ENCODE results near the gene NUDT19.

NUDT19 gene

GRCh38 chr19:32720936-32721250 lies 29.3 kb downstream of the NUDT19 start:
- CTCF ChIA-PET: no interaction called here
- Histone ChIP-seq H3K4me1 (ENCODE audit: control insufficient read depth, insufficient read depth, low read length) (no peaks in the 10 kb centered on the region), H3K27ac (ENCODE audit: extremely low read depth, low read depth, low read length) (no peak overlapping the region), H3K9me3 (ENCODE audit: control insufficient read depth, insufficient read depth, low read depth, low read length) (no peaks in the 10 kb centered on the region; the same call in 1 of the 2 replicates), H3K4me3 (ENCODE audit: low read depth, low read length) (no peak overlapping the region), H3K36me3 (ENCODE audit: control insufficient read depth in 2 of 2, insufficient read depth in 1 of 2, low read length in 2 of 2) (peaks cover 8 to 26% of the 10 kb centered on the region in 2 experiments)
- POLR2A ChIA-PET: no interaction called here
- TF ChIP-seq ZNF843 (tag by site-specific recombination; IDR thresholded peaks at IDR 0.05): no peak
- no peak for TF ChIP-seq ZNF37A (tag by site-specific recombination; IDR thresholded peaks at IDR 0.05)
- no peak for TF ChIP-seq ZNF837 (tag by site-specific recombination; IDR thresholded peaks at IDR 0.05)
- TF ChIP-seq ZNF202 (tag by site-specific recombination; IDR thresholded peaks at IDR 0.05; ENCODE audit: borderline replicate concordance): no peak
- TF ChIP-seq ZNF138 (tag by site-specific recombination; IDR thresholded peaks at IDR 0.05; ENCODE audit: borderline replicate concordance): no peak
- no peak for TF ChIP-seq ZNF311 (tag by site-specific recombination; IDR thresholded peaks at IDR 0.05; ENCODE audit: borderline replicate concordance)
- TF ChIP-seq SALL2 (tag by site-specific recombination; IDR thresholded peaks at IDR 0.05; ENCODE audit: borderline replicate concordance): no peak
- TF ChIP-seq ZFP69B (tag by site-specific recombination; IDR thresholded peaks at IDR 0.05): no peak
- no peak for TF ChIP-seq ZFHX2 (tag by site-specific recombination; conservative IDR thresholded peaks at IDR 0.05)
- TF ChIP-seq ZNF677 (tag by site-specific recombination; IDR thresholded peaks at IDR 0.05): no peak
- TF ChIP-seq, protein P1, sequence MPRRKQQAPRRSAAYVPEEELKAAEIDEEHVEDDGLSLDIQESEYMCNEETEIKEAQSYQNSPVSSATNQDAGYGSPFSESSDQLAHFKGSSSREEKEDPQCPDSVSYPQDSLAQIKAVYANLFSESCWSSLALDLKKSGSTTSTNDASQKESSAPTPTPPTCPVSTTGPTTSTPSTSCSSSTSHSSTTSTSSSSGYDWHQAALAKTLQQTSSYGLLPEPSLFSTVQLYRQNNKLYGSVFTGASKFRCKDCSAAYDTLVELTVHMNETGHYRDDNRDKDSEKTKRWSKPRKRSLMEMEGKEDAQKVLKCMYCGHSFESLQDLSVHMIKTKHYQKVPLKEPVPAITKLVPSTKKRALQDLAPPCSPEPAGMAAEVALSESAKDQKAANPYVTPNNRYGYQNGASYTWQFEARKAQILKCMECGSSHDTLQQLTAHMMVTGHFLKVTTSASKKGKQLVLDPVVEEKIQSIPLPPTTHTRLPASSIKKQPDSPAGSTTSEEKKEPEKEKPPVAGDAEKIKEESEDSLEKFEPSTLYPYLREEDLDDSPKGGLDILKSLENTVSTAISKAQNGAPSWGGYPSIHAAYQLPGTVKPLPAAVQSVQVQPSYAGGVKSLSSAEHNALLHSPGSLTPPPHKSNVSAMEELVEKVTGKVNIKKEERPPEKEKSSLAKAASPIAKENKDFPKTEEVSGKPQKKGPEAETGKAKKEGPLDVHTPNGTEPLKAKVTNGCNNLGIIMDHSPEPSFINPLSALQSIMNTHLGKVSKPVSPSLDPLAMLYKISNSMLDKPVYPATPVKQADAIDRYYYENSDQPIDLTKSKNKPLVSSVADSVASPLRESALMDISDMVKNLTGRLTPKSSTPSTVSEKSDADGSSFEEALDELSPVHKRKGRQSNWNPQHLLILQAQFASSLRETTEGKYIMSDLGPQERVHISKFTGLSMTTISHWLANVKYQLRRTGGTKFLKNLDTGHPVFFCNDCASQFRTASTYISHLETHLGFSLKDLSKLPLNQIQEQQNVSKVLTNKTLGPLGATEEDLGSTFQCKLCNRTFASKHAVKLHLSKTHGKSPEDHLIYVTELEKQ (tag by site-specific recombination; IDR thresholded peaks at IDR 0.05; ENCODE audit: borderline replicate concordance): no peak
- no peak for TF ChIP-seq SP7 (tag by site-specific recombination; IDR thresholded peaks at IDR 0.05)
- no peak for TF ChIP-seq ZNF23 (tag by site-specific recombination; IDR thresholded peaks at IDR 0.05; ENCODE audit: borderline replicate concordance)
- no peak for TF ChIP-seq AEBP2 (tag by site-specific recombination; IDR thresholded peaks at IDR 0.05; ENCODE audit: borderline replicate concordance)

- H3K4me3 ChIP-seq (ENCODE audit: low read depth, low read length): no peak overlapping the region
- CTCF ChIA-PET: interaction anchor here (0.6 to 1.1 kb wide), 5 partner anchors 13 to 669 kb away, joined by 3 read pairs; no protein-coding TSS in a partner anchor
- no peaks in the 10 kb centered on the region; the same call in 1 of the 2 replicates for H3K9me3 ChIP-seq (ENCODE audit: control insufficient read depth, insufficient read depth, low read depth, low read length)
- 0 out of 2 replicates have a peak, but pooled peaks cover 3% of the 10 kb centered on the region for H3K4me1 ChIP-seq (ENCODE audit: control insufficient read depth, insufficient read depth, low read length)
- POLR2A ChIA-PET: interaction anchor here (0.9 to 1.0 kb wide), 2 partner anchors 12 to 44 kb away, joined by 3 read pairs; partner anchors contain the start of gene NUDT19
- H3K36me3 ChIP-seq (ENCODE audit: control insufficient read depth in 2 of 2, insufficient read depth in 1 of 2, low read length in 2 of 2): no peaks in the 10 kb centered on the region; a peak in 1 of 3 replicates
- H3K27ac ChIP-seq (ENCODE audit: extremely low read depth, low read depth, low read length): no peak overlapping the region
- TF ChIP-seq ZBTB10 (tag by site-specific recombination; IDR thresholded peaks at IDR 0.05) (no peak), MYNN (tag by site-specific recombination; IDR thresholded peaks at IDR 0.05; ENCODE audit: borderline replicate concordance) (peak; percentile 75; the same call in 1 of the 2 replicates)
Observed at GRCh38 chr19:32735936-32736335, 44.3 kb downstream of the NUDT19 start.

Data from HEK293 (cell line).